GM12801 (cell line): ENCODE results near the gene MARK2.

Source experiments
- CTCF ChIP-seq: IDR thresholded peaks from one replicate; pipeline ENCODE4 v1.5.1; 2011; ENCODE audit warnings: control low read depth; ENCODE audit not compliant: insufficient read length; ENCODE audit errors: extremely low read depth

The MARK2 gene

DNA sequence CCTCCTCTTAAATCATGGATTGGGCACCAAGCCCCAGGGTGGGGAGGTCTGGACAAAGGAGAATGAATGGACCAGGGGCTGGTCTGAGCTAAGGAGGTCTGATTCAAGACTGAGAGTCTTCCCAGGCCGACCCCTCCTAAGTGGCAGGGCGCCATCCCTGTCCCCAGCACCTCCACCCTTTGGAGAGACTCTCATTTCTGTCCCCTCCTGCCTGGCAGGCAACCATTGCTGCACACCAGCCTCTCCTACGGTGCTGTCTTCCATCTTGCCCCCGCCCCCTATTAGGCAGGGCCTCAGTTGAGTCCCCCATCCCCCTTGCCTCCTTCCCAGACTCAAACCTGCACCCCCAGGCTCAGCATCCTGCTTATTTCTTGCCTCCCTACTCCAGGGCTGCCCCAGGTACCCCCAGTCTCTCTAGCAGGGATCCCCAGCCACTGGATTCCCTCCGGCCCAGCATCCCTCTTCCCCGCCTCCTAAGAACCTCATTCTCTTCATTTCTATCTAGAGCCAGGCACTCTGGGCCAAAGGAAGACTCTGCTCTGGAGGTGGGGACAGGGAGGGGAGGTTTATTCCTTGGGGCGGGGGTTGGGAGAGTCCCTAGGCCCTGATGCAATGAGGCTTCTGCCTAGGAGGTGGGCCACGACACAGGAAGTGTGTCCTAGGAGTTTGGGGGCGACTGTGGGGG is 79.7 kb downstream of the MARK2 start:
- no peak for TF ChIP-seq CTCF

- no peak for TF ChIP-seq CTCF
These were observed 80.6 kb downstream of the MARK2 start for GRCh38 chr11:63919267-63920125.

- no peak for TF ChIP-seq CTCF
These were observed 81.4 kb downstream of the MARK2 start for GRCh38 chr11:63920126-63920938.

DNA sequence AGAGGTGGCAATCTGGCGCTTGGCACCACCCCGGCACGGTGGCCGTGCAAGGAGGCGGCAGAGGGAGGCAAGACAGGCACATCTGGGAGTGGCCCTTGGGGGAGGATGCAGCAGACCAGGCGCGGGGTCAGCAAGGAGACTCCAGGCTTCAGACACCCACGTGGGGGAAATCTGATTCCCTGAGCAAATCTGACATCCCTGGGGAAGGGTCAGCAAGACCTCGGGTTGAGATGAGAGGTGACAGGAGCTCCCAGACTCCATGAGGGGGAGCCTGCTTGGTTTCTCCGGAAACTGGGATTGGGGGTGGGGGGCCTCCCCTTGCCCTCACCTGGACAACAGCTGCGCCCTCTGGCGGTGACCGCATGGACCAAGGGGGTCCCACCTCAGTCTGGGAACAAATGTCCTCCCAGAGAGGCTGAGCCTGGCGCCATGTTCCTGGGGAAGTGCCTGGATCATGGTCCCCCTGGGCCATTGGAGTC is 82.1 kb downstream of the MARK2 start:
- no peak for TF ChIP-seq CTCF

- TF ChIP-seq CTCF: no peak
These were observed 83.8 kb downstream of the MARK2 start for GRCh38 chr11:63922673-63923192.

DNA sequence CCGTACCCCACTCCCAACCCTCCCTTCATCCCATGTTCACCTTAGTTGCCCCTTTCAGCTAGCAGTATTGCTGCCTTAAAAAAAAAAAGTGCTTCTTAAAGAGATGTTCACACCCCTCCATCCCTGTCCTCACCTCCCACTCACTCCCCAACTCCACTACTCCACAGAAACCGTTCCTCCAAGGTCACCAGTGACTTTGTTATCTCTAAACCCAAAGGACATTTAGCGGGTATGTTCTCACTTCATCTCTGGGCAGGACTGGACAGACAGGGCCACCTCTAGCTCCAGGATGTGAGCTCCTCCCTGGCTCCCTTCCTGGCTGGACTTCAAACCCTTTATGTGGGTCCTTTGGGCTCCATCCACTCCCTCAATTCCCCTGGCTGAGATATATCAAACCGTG is 84.4 kb downstream of the MARK2 start:
- TF ChIP-seq CTCF: no peak

GRCh38 chr11:63929616-63930015 is 90.7 kb downstream of the MARK2 start:
- TF ChIP-seq CTCF: no peak
